Left ventricle myocardium inferior (tissue), 1 donor: Measurements from ENCODE around the gene ATF7. TPM values are rescaled to one million over a fixed set of nuclear protein-coding genes. Genes with fewer than 3 reads are reported as not detected.

Experiments used
- DNase-seq: peaks from one replicate; pipeline ENCODE4 v3.0.0-alpha.2; 2020
- H3K27ac ChIP-seq: fragments of 200-600 bp; replicated peaks from 2 replicates; pipeline ENCODE4 v1.8.0; 2021
- H3K27me3 ChIP-seq: fragments of 200-600 bp; 2 replicates; pipeline ENCODE4 v1.8.0; 2021; ENCODE audit warnings: low read depth
- H3K36me3 ChIP-seq: fragments of 200-600 bp; 2 replicates; pipeline ENCODE4 v1.8.0; 2021
- H3K4me1 ChIP-seq: fragments of 200-600 bp; 2 replicates; pipeline ENCODE4 v1.8.0; 2021
- H3K4me3 ChIP-seq: fragments of 200-600 bp; 2 replicates; pipeline ENCODE4 v1.8.0; 2021; ENCODE audit warnings: mild to moderate bottlenecking, moderate library complexity
- H3K9me3 ChIP-seq: fragments of 200-600 bp; replicated peaks from 2 replicates; pipeline ENCODE4 v1.8.0; 2021
- intact Hi-C: fragments of 100-400 bp; cut with micrococcal nuclease; formaldehyde crosslinking; loops from one replicate; pipeline ENCODE4 v1.11.0; 2022
- total RNA-seq: library from RNA; stranded (reverse); fragmentation: NEBNext Ultra II Directional; extraction: Animal tissue kit (Norgen Biotek cat#: 25700); gene quantifications from one replicate; pipeline ENCODE4 v1.2.1, GENCODE V29; 2021
- TF ChIP-seq, protein P1 (sequence below): fragments of 200-600 bp; IDR thresholded peaks from 2 replicates; pipeline ENCODE4 v1.8.0; 2021; ENCODE audit warnings: antibody characterized with exemption, mild to moderate bottlenecking, borderline replicate concordance
- donor health status: DM: no; HTN: yes; CAD: no; lungs with severe emphysema.

Gene ATF7
- total RNA-seq, 1 donor from 2014 or later, result 29.8 TPM

DNA sequence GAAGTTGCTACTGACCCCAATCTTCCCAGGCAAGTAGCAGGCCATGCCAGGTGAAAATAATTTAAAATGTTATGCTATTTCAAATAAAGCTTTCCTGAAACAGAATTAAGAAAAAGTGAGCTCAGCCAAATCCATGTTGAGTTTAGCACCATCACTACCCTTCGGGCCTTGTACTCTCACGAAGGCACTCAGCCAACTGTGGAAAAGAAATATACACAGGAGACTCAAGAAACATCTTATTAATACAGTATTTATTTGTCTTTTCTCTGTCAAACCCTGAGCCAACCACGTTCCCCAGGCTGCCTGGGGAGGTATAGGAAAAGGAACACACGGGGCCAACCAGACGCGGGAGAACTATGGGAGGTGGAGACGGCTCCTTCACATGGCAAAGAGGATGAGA, 38.8 kb upstream of the ATF7 start:
- H3K4me1 ChIP-seq, result peaks cover 41% of the 10 kb centered on the region
- intact Hi-C loops, result no loop called here
- no peaks in the 10 kb centered on the region for H3K9me3 ChIP-seq
- no peaks in the 10 kb centered on the region for H3K27me3 ChIP-seq
- H3K4me3 ChIP-seq, result no peak overlapping the region
- no peak for DNase-seq
- H3K36me3 ChIP-seq, result peaks cover 71% of the 10 kb centered on the region
- H3K27ac ChIP-seq, result peak overlapping the region; percentile 14
- TF ChIP-seq, protein P1, sequence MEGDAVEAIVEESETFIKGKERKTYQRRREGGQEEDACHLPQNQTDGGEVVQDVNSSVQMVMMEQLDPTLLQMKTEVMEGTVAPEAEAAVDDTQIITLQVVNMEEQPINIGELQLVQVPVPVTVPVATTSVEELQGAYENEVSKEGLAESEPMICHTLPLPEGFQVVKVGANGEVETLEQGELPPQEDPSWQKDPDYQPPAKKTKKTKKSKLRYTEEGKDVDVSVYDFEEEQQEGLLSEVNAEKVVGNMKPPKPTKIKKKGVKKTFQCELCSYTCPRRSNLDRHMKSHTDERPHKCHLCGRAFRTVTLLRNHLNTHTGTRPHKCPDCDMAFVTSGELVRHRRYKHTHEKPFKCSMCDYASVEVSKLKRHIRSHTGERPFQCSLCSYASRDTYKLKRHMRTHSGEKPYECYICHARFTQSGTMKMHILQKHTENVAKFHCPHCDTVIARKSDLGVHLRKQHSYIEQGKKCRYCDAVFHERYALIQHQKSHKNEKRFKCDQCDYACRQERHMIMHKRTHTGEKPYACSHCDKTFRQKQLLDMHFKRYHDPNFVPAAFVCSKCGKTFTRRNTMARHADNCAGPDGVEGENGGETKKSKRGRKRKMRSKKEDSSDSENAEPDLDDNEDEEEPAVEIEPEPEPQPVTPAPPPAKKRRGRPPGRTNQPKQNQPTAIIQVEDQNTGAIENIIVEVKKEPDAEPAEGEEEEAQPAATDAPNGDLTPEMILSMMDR, result no peak

DNA sequence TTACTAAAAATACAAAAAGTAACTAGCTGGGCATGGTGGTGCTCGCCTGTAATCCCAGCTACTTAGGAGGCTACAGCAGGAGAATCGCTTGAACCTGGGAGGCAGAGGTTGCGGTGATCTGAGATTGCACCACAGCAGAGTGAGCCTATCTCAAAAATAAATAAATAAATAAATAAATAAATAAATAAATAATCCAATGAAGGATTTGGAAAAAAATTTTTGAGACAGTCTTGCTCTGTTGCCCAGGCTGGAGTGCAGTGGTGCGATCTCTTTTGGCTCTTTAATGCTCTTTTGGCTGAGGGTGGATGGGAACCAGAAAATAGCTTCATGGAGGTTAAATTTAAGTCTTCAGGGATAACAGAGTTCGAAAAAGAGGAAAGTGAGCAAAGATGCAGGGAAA, 38.0 kb upstream of the ATF7 start:
- H3K4me1 ChIP-seq, result peaks cover 41% of the 10 kb centered on the region
- peak overlapping the region; percentile 14 for H3K27ac ChIP-seq
- H3K27me3 ChIP-seq, result no peaks in the 10 kb centered on the region
- H3K4me3 ChIP-seq, result no peak overlapping the region
- H3K36me3 ChIP-seq, result peaks cover 64% of the 10 kb centered on the region
- TF ChIP-seq, protein P1, result no peak
- no peaks in the 10 kb centered on the region for H3K9me3 ChIP-seq
- no peak for DNase-seq
- intact Hi-C loops, result no loop called here

DNA sequence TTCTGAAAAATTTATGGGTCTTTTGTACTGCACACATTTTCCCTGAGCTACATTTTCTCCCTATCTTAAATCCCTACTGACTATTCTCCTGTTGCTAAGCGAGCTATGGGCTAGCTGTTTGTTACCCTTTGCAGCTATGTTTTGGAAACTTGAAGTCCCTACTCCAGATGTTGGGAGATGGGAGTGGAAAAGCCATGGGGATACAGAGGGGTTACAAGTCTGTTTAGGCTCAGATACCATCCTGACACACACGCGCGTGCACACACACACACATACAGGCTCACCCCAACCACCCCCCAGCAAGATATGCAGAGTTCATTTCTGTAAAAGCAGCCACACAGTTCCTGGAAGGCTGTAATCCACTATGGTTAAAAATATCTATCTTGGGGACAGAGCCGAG, 33.9 kb upstream of the ATF7 start:
- H3K27ac ChIP-seq, result peak overlapping the region; percentile 91
- DNase-seq, result no peak
- H3K36me3 ChIP-seq, result peaks cover 22% of the 10 kb centered on the region
- H3K27me3 ChIP-seq, result no peaks in the 10 kb centered on the region
- H3K4me1 ChIP-seq, result peaks cover 42% of the 10 kb centered on the region
- no peaks in the 10 kb centered on the region for H3K9me3 ChIP-seq
- TF ChIP-seq, protein P1, result no peak
- intact Hi-C loops, result no loop called here
- H3K4me3 ChIP-seq, result peak overlapping the region; percentile 46

DNA sequence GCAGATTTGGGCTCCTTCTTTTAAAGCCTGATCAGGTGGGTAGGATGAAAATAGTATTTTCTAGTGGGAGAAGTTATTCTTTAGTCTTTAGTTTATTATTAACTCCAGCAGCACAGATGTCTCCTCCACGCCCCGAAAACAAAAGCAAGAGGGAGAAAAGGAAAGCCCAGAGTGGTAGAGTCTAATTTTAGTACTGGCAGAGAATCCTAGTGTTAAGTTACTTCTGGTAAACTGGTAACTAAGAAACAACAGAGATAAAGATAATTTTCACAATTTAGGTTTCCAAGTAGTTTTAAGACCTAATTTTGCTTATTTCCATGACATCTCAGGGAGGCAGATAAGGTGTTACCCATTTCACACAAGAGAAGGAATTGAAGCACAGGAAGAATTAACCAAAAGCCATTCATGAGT, 33.4 kb upstream of the ATF7 start:
- DNase-seq, result no peak
- Histone ChIP-seq H3K4me1 (peaks cover 37% of the 10 kb centered on the region), H3K4me3 (peak overlapping the region; percentile 46), H3K27me3 (no peaks in the 10 kb centered on the region), H3K9me3 (no peaks in the 10 kb centered on the region), H3K27ac (peak overlapping the region; percentile 91), H3K36me3 (peaks cover 18% of the 10 kb centered on the region)
- TF ChIP-seq, protein P1, result no peak
- intact Hi-C loops, result no loop called here

DNA sequence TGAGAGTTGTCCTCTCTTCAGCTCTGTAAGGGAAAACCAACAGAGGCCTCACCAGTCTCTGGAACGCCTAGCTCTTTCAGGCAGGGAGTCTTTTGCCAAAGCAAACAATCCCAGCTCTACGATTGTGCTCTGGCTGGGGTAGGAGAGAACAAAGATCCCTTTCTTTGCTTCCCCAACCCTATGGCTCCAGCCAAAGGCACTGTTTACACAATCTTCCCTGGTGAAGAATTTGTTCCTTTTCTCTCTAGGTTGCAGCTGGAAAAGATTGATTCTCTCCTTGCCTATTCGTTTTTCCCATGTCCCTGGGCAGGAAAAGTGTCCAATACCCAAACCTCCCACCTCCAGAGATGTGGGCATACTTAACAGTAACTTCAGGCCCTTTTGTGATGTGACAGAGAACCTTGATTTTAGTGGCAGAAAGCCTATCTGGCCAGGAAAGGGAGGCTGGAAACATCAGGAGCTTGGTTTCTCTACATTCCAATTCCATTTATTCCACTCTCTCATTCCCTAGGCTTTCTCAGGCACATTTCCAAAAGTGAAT, 32.9 kb upstream of the ATF7 start:
- intact Hi-C loops, result no loop called here
- peaks cover 13% of the 10 kb centered on the region for H3K36me3 ChIP-seq
- TF ChIP-seq, protein P1, result no peak
- no peaks in the 10 kb centered on the region for H3K27me3 ChIP-seq
- peak overlapping the region; percentile 46 for H3K4me3 ChIP-seq
- peaks cover 35% of the 10 kb centered on the region for H3K4me1 ChIP-seq
- no peak for DNase-seq
- H3K27ac ChIP-seq, result peak overlapping the region; percentile 91
- no peaks in the 10 kb centered on the region for H3K9me3 ChIP-seq

DNA sequence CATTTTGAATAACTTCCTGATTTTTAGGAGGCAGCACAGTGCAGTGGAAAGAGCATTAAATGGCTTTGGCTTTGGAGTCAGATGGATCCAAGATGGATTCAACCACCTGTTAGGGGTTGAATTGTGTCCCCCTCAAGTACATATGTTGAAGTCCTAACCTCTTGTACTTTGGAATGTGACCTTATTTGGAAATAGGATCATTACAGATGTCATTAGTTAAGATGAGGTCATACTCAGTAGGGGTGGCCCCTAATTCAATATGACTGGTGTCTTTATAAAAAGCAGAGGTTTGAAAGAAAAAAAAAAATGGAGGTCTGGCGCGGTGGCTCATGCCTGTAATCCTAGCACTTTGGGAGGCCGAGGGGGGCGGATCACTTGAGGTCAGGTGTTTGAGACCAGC, 30.9 kb upstream of the ATF7 start:
- no peaks in the 10 kb centered on the region for H3K27me3 ChIP-seq
- intact Hi-C loops, result no loop called here
- no peak for DNase-seq
- TF ChIP-seq, protein P1, result no peak
- peaks cover 40% of the 10 kb centered on the region for H3K4me1 ChIP-seq
- no peak overlapping the region for H3K4me3 ChIP-seq
- no peaks in the 10 kb centered on the region for H3K9me3 ChIP-seq
- H3K27ac ChIP-seq, result peak overlapping the region; percentile 91
- H3K36me3 ChIP-seq, result no peaks in the 10 kb centered on the region
